Mucosa of descending colon (tissue), 3 donors: ENCODE measurements around the gene MYCBP2. TPM values are rescaled to one million over a fixed set of nuclear protein-coding genes. Genes with fewer than 3 reads are reported as not detected.
"Not testable (repeated sequence)": the region's sequence is repeated elsewhere in the genome, so short reads cannot be mapped to it uniquely, and the experiment has no call there.

Experiments used
- ATAC-seq: fragments of 200-7000 bp; cut with Tn5 transposase; one replicate; pipeline ENCODE4 v1.9.1; 2020; ENCODE audit warnings: mild to moderate bottlenecking, moderate library complexity
- DNase-seq, 3 donors: peaks; one replicate each; pipeline ENCODE4 v3.0.0-alpha.2; 2020
- H3K36me3 ChIP-seq: fragments of 200-600 bp; one replicate; pipeline ENCODE4 v1.8.0; 2021; ENCODE audit warnings: low read depth, mild to moderate bottlenecking
- H3K4me1 ChIP-seq: fragments of 200-600 bp; one replicate; pipeline ENCODE4 v1.8.0; 2021; ENCODE audit warnings: low read depth, mild to moderate bottlenecking
- H3K4me3 ChIP-seq: fragments of 200-600 bp; one replicate; pipeline ENCODE4 v1.8.0; 2021; ENCODE audit warnings: mild to moderate bottlenecking
- H3K9me3 ChIP-seq: fragments of 200-600 bp; one replicate; pipeline ENCODE4 v1.8.0; 2021; ENCODE audit warnings: mild to moderate bottlenecking
- intact Hi-C, 2 donors: fragments of 100-400 bp; cut with DNase I in 1 of 2; cut with micrococcal nuclease in 1 of 2; formaldehyde crosslinking; loops; one replicate each; pipeline versions ENCODE4 v1.11.0 to v1.11.1; 2022; cut with DNase I, micrococcal nuclease
- total RNA-seq, 3 donors: library from RNA; stranded (reverse); fragmentation: NEBNext Ultra II Directional in 2 of 3; extraction: Animal tissue kit (Norgen Biotek cat#: 25700) in 2 of 3; gene quantifications; one replicate each; pipeline versions ENCODE4 v1.2.1 to v1.2.4, GENCODE V29; 2021 to 2023
- TF ChIP-seq, protein P1 (sequence below): fragments of 200-600 bp; IDR thresholded peaks from one replicate; pipeline ENCODE4 v1.8.0; 2022; ENCODE audit warnings: antibody characterized with exemption, mild to moderate bottlenecking
- donor health status: DM: no; HTN: no; CAD: no; lungs with moderate emphysema.
- donor health status: DM: no; HTN: no; CAD: no.
- donor health status: DM: no; HTN: yes; CAD: no.

MYCBP2 gene
- total RNA-seq, 3 donors from 2014 or later = 27.6 to 81.5 (median 46.1) TPM

DNA sequence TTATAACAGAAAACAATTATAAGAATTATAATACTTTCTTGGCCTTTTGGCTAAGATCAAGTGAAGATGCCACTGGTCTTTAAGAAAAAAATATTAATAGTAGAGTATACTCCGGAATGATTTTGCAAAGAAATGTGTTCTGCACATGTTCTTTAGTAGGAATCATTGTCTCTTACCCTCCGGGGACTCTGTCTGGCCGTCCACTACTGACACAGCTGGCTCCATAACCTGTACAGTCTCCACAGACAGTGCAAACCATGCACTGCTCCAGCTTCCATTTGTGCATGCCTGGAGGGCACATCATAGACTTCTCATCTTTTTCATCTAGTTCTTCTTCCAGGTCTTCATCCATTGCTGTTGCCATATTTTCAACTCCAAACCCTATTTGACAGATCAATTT lies 75.9 kb downstream of the MYCBP2 start:
- H3K36me3 ChIP-seq = no peaks in the 10 kb centered on the region
- TF ChIP-seq, protein P1, sequence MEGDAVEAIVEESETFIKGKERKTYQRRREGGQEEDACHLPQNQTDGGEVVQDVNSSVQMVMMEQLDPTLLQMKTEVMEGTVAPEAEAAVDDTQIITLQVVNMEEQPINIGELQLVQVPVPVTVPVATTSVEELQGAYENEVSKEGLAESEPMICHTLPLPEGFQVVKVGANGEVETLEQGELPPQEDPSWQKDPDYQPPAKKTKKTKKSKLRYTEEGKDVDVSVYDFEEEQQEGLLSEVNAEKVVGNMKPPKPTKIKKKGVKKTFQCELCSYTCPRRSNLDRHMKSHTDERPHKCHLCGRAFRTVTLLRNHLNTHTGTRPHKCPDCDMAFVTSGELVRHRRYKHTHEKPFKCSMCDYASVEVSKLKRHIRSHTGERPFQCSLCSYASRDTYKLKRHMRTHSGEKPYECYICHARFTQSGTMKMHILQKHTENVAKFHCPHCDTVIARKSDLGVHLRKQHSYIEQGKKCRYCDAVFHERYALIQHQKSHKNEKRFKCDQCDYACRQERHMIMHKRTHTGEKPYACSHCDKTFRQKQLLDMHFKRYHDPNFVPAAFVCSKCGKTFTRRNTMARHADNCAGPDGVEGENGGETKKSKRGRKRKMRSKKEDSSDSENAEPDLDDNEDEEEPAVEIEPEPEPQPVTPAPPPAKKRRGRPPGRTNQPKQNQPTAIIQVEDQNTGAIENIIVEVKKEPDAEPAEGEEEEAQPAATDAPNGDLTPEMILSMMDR = no peak
- ATAC-seq (no peak), DNase-seq (no peak)
- intact Hi-C loops = no loop called here
- H3K4me3 ChIP-seq = no peak overlapping the region
- no peaks in the 10 kb centered on the region for H3K4me1 ChIP-seq
- H3K9me3 ChIP-seq = no peaks in the 10 kb centered on the region

DNA sequence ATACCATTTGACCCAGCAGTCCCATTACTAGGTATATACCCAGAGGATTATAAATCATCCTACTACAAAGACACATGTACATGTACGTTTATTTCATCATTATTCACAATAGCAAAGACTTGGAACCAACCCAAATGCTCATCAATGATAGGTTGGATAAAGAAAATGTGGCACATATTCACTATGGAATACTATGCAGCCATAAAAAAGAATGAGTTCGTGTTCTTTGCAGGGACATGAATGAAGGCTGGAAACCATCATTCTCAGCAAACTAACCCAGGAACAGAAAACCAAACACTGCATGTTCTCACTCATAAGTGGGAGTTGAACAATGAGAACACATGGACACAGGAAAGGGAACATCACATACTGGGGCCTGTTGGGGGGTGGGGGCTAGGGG lies 81.7 kb downstream of the MYCBP2 start:
- H3K9me3 ChIP-seq, ATAC-seq, H3K4me3 ChIP-seq, intact Hi-C loops, H3K4me1 ChIP-seq, DNase-seq, H3K36me3 ChIP-seq: not testable (repeated sequence)

DNA sequence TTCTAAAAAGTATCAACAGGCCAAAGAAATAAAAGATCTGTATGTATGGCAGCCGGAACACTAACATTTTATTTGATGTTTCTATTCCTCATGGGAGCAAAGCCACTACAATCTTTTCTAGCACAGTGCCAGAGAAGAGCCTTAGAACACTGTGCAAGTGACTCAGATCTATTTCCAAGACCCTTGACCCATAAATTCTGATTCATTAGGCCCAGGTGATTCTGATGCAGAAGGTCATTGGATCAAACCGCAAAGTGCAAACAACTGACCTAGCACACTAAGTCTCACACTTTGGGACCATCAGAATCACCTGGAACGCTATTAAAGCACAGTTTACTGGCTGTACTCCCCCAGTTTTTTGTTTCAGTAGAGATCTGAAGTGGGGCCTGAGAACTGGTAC lies 87.6 kb downstream of the MYCBP2 start:
- DNase-seq = no peak
- TF ChIP-seq, protein P1 = no peak
- H3K36me3 ChIP-seq = peaks cover 4% of the 10 kb centered on the region
- no peak overlapping the region for H3K4me3 ChIP-seq
- no peaks in the 10 kb centered on the region for H3K9me3 ChIP-seq
- intact Hi-C loops = no loop called here
- H3K4me1 ChIP-seq = no peaks in the 10 kb centered on the region
- ATAC-seq = no peak

DNA sequence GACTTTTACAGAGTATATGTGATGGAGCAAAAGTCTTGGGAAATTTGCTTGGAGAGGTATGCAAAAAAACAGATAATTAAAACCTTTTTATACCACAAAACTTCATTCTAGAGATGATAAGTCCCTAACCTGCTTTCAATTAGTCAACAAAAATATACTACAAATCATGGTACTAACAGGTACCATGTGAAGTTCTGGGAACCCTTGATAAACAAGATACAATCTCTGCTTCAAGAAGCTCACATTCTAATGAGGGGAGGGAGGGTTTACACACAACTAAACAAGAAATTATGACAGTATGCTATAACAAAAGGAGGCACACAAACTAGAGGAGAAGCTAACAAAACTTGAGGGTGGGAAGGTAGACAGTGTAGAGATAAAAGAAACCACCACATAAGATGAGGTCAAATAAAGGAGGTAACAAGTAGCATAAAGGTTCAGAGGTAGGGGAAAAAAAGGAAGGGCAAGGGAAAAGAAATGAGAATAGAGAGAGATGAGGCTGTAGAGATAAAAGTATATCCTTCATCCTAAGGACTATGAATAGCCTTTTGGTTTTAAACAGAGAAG lies 91.4 kb downstream of the MYCBP2 start:
- intact Hi-C loops = no loop called here
- TF ChIP-seq, protein P1 = no peak
- H3K9me3 ChIP-seq = no peaks in the 10 kb centered on the region
- no peak for DNase-seq
- H3K4me1 ChIP-seq = no peaks in the 10 kb centered on the region
- no peaks in the 10 kb centered on the region for H3K36me3 ChIP-seq
- no peak for ATAC-seq
- no peak overlapping the region for H3K4me3 ChIP-seq

DNA sequence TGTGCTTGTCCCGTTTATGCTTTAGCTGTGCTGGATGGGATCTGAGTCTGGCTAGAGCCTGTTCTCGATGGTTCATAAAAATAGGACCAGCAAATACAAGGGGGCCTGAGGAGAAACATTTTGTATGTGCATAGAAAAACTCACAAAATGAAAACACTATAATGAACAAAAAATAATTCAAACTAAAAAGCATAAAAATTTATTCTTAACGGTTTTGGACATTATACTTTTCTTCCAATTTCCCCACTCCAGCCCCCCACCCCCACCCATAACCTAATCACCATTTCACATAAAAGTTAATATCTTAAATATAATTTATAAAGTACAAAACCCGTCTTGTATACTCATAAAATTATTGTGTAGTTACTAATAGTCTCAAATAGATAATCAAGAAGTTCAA lies 93.7 kb downstream of the MYCBP2 start:
- intact Hi-C loops = no loop called here
- H3K4me1 ChIP-seq = no peaks in the 10 kb centered on the region
- no peak for DNase-seq

DNA sequence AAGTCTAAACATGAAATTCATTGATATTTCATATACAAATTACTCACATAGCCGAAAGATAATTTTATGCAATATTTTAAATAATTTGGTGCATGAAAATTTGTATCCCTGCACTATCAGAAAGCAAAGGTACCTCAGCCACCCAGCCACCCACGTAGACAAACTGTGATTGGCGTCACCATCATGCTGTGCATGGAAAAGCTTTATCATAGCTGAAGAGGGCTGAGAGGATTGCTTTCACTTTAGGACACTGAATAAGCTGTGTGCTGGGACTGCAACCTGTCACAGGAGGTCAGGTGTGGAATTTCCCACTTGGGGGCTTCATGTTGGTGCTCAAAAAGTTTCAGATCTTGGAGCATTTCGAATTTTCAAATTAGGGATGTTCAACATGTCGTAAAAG lies 96.3 kb downstream of the MYCBP2 start:
- intact Hi-C loops = no loop called here
- TF ChIP-seq, protein P1 = no peak

More for the DNA sequence above, 93.7 kb downstream of the MYCBP2 start:
- Histone ChIP-seq H3K4me3 (no peak overlapping the region), H3K36me3 (no peaks in the 10 kb centered on the region), H3K9me3 (no peaks in the 10 kb centered on the region)
- TF ChIP-seq, protein P1 = no peak
- no peak for ATAC-seq

More for the DNA sequence above, 96.3 kb downstream of the MYCBP2 start:
- no peak overlapping the region for H3K4me3 ChIP-seq
- H3K36me3 ChIP-seq = no peaks in the 10 kb centered on the region
- H3K4me1 ChIP-seq = no peaks in the 10 kb centered on the region
- ATAC-seq = no peak
- no peaks in the 10 kb centered on the region for H3K9me3 ChIP-seq
- DNase-seq = no peak
